A673 (cell line): ENCODE results near the gene XIRP2. TPM values are rescaled to one million over a fixed set of nuclear protein-coding genes. Genes with fewer than 3 reads are reported as not detected.

ENCODE experiments used
- BruUV-seq: library from RNA; stranded (reverse); fragments of 400-500 nt; replicated peaks from 2 replicates; lab custom pipeline; 2021; lab: Mats Ljungman, UMichigan
- CTCF ChIA-PET: fragments of 300-600 bp; sonication (Branson Sonifier 250); formaldehyde crosslinking; loops from one replicate; lab custom pipeline; 2022; ENCODE audit warnings: antibody characterized with exemption; lab: Charles Lee
- POLR2A ChIA-PET: fragments of 300-600 bp; sonication (Branson Sonifier 250); formaldehyde crosslinking; loops from one replicate; lab custom pipeline; 2022; ENCODE audit warnings: antibody characterized with exemption; ENCODE audit not compliant: low non-redundant PET; lab: Charles Lee
- DNase-seq: peaks from one replicate; pipeline ENCODE4 v3.0.0-alpha.2; 2015; ENCODE audit warnings: low spot score
- H3K27ac ChIP-seq: fragments of 200-600 bp; sonication (generic); 2 replicates; pipeline ENCODE4 v1.5.1; 2016; ENCODE audit warnings: mixed run types, low read depth, mild to moderate bottlenecking, mixed read lengths, antibody characterized with exemption, low read length; ENCODE audit not compliant: poor library complexity, severe bottlenecking
- H3K27me3 ChIP-seq: fragments of 200-600 bp; sonication (generic); replicated peaks from 2 replicates; pipeline ENCODE4 v1.6.1; 2017; ENCODE audit warnings: mixed run types, low read depth, mild to moderate bottlenecking, mixed read lengths, antibody characterized with exemption, low read length; ENCODE audit not compliant: insufficient read depth, poor library complexity
- H3K36me3 ChIP-seq: fragments of 200-600 bp; sonication (generic); 2 replicates; pipeline ENCODE4 v1.6.1; 2016; ENCODE audit warnings: mixed run types, mild to moderate bottlenecking, mixed read lengths, antibody characterized with exemption, low read length; ENCODE audit not compliant: insufficient read depth, poor library complexity, severe bottlenecking
- H3K4me1 ChIP-seq: fragments of 200-600 bp; sonication (generic); 2 replicates; pipeline ENCODE4 v1.6.1; 2017; ENCODE audit warnings: mixed run types, mild to moderate bottlenecking, mixed read lengths, antibody characterized with exemption, low read length; ENCODE audit not compliant: insufficient read depth, poor library complexity, severe bottlenecking
- H3K4me3 ChIP-seq: fragments of 200-600 bp; sonication (generic); 2 replicates; pipeline ENCODE4 v1.5.1; 2016; ENCODE audit warnings: low read depth, mixed run types, mild to moderate bottlenecking, mixed read lengths, low read length; ENCODE audit not compliant: poor library complexity, severe bottlenecking
- H3K9me3 ChIP-seq: fragments of 200-600 bp; sonication (generic); 2 replicates; pipeline ENCODE4 v1.6.1; 2016; ENCODE audit warnings: mixed run types, low read depth, mild to moderate bottlenecking, mixed read lengths, antibody characterized with exemption, low read length; ENCODE audit not compliant: poor library complexity, severe bottlenecking
- CTCF ChIP-seq: fragments of 300-800, 200-600 bp; sonication (generic); conservative IDR thresholded peaks from 2 replicates; pipeline ENCODE4 v1.5.1; 2017; ENCODE audit warnings: low read depth, mild to moderate bottlenecking, antibody characterized with exemption, low read length, moderate library complexity, mixed read lengths
- EZH2 ChIP-seq: fragments of 200-600 bp; sonication (generic); IDR thresholded peaks from 2 replicates; pipeline ENCODE4 v1.6.1; 2017; ENCODE audit warnings: borderline replicate concordance, low read depth, mild to moderate bottlenecking, mixed read lengths, antibody characterized with exemption, low read length; ENCODE audit not compliant: poor library complexity, severe bottlenecking
- intact Hi-C: fragments of 100-400 bp; cut with micrococcal nuclease; formaldehyde crosslinking; loops from one replicate; pipeline ENCODE4 v1.10.0; 2022; ENCODE audit not compliant: unreplicated experiment
- total RNA-seq: library from RNA; stranded (reverse); gene quantifications from 2 replicates; pipeline ENCODE4 v1.2.3, GENCODE V29; 2021

XIRP2 gene
- total RNA-seq, 1 experiment from 2014 or later: 0.04 TPM

DNA sequence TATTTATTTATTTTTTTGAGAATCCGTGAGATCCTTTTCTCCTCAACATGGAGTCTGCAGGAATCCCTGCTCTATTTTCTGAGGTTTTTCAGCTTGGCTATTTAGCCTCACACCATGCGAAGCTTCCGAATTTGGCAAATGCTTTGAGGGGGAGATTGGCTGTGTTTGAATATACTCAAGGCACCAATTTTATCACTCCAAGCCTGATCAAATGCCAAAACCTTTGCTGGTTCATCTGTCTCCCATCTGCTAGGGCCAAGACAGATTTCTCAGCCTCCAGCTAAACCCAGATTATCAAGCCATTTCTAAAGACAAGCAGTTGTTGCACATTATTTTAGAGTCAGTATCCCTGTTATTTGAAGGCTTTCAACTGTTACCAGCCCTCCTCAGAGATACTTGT lies 295.7 kb downstream of the XIRP2 start:
- ChIA-PET POLR2A (no interaction called here), CTCF (no interaction called here)
- Histone ChIP-seq H3K4me1 (no peaks in the 10 kb centered on the region), H3K4me3 (no peak overlapping the region), H3K27ac (no peak overlapping the region), H3K9me3 (no peaks in the 10 kb centered on the region), H3K36me3 (no peaks in the 10 kb centered on the region), H3K27me3 (no peaks in the 10 kb centered on the region)
- no peak for DNase-seq
- TF ChIP-seq CTCF (no peak), EZH2 (no peak)
- BruUV-seq: no TSS peak
- intact Hi-C loops: no loop called here

GRCh38 chr2:167186465-167186864 lies 298.2 kb downstream of the XIRP2 start:
- no peak overlapping the region for H3K4me3 ChIP-seq
- POLR2A ChIA-PET: no interaction called here
- H3K27ac ChIP-seq: no peak overlapping the region
- H3K27me3 ChIP-seq: no peaks in the 10 kb centered on the region
- H3K9me3 ChIP-seq: no peaks in the 10 kb centered on the region
- no TSS peak for BruUV-seq
- H3K36me3 ChIP-seq: no peaks in the 10 kb centered on the region
- CTCF ChIA-PET: no interaction called here
- TF ChIP-seq EZH2 (no peak), CTCF (no peak)
- intact Hi-C loops: no loop called here
- H3K4me1 ChIP-seq: no peaks in the 10 kb centered on the region
- no peak for DNase-seq

DNA sequence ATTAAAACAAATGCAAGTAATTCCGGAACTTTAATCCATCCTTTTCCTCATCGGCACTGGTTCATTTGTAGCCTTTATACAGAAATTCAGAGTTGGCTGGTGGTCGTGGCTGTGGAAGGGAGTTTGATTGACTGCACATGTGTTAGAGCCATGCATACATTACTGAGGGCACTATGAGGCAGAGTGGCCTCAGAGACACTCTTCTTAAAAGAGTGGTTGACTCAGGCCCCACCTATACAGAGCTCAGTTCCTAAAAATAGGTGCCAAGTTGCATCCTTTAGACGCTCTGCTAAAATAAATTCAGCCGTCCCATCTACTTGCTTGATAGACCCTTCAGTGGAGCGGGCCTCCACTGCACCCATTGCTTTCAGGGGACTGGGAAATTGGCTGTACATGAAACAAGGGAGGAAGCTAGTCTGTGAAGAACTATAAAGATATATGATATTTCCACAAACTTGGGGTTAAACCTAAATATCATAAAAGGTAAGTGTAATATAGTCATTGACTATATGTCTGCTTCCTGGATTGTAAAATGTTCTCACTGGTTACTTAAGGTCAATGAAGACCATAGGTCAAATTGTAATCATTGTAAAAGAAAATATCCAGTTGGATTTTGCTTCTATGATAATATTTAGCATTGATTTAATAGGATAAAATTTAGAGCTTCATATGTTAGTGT lies 298.9 kb downstream of the XIRP2 start:
- H3K27ac ChIP-seq: no peak overlapping the region
- POLR2A ChIA-PET: no interaction called here
- H3K27me3 ChIP-seq: no peaks in the 10 kb centered on the region
- intact Hi-C loops: no loop called here
- no TSS peak for BruUV-seq
- H3K9me3 ChIP-seq: no peaks in the 10 kb centered on the region
- CTCF ChIA-PET: no interaction called here
- no peak overlapping the region for H3K4me3 ChIP-seq
- DNase-seq: no peak
- no peaks in the 10 kb centered on the region for H3K4me1 ChIP-seq
- no peaks in the 10 kb centered on the region for H3K36me3 ChIP-seq
- TF ChIP-seq CTCF: no peak
- TF ChIP-seq EZH2: no peak
